Adipose tissue (tissue), 3 donors: ENCODE data around the gene PHF12. TPM values are rescaled to one million over a fixed set of nuclear protein-coding genes. Genes with fewer than 3 reads are reported as not detected.
"Not testable (repeated sequence)": the region's sequence is repeated elsewhere in the genome, so short reads cannot be mapped to it uniquely, and the experiment has no call there.

ENCODE experiments used
- H3K27ac ChIP-seq: one replicate; pipeline ENCODE4 v1.5.1; 2013; ENCODE audit warnings: low read depth, low read length
- WGBS, 3 donors: extraction: QIAGEN DNeasy Blood & Tissue Kit; methylation state at CpG; one replicate each; pipeline ENCODE4 v1.1.7; 2013; 5-methylcytosine and 5-hydroxymethylcytosine counted together
- polyA plus RNA-seq, 3 donors: library from polyadenylated mRNA; stranded (reverse); fragments of 200-250 nt; gene quantifications; one replicate each; pipeline ENCODE4 v1.2.3, GENCODE V29; 2013
- donor health status: healthy with polysubstance abuse.
- donor health status: Bipolar disorder and iron deficiency.
- donor health status: healthy.

PHF12 gene
- polyA plus RNA-seq, 3 donors: 13.5 to 17.2 (median 14.0) TPM

GRCh38 chr17:28879886-28880571 is 71.3 kb downstream of the PHF12 start:
- 71 to 85% (median 83%) methylated on average over 9 of the region's 9 CpGs for WGBS, 3 donors
- H3K27ac ChIP-seq: no peak overlapping the region

- no peak overlapping the region for H3K27ac ChIP-seq
- WGBS, 3 donors: 66 to 90% (median 79%) methylated on average over 4 of the region's 4 CpGs
These were observed 72.3 kb downstream of the PHF12 start for GRCh38 chr17:28878981-28879380.

- no peak overlapping the region for H3K27ac ChIP-seq
- 87 to 95% (median 87%) methylated on average over 2 of the region's 2 CpGs for WGBS, 3 donors
These were observed 73.0 kb downstream of the PHF12 start for GRCh38 chr17:28878158-28878910.

- H3K27ac ChIP-seq: not testable (repeated sequence)
- 91 to 94% (median 93%) methylated on average over 6 of the region's 6 CpGs for whole genome bisulfite sequencing, 3 donors
These were observed 74.1 kb downstream of the PHF12 start for GRCh38 chr17:28877150-28877711.

- H3K27ac ChIP-seq: no peak overlapping the region
- 48 to 69% (median 52%) methylated on average over 1 of the region's 1 CpG for WGBS, 3 donors
These were observed 75.3 kb downstream of the PHF12 start for GRCh38 chr17:28875848-28876550.

- H3K27ac ChIP-seq: no peak overlapping the region
- 79 to 94% (median 87%) methylated on average over 3 of the region's 3 CpGs for WGBS, 3 donors
These were observed 76.6 kb downstream of the PHF12 start for GRCh38 chr17:28874750-28875149.

- H3K27ac ChIP-seq: no peak overlapping the region
- 89 to 93% (median 91%) methylated on average over 7 of the region's 7 CpGs for WGBS, 3 donors
These were observed 77.5 kb downstream of the PHF12 start for GRCh38 chr17:28873839-28874238.

- 72 to 86% (median 72%) methylated on average over 6 of the region's 6 CpGs for WGBS, 3 donors
- H3K27ac ChIP-seq: no peak overlapping the region
These were observed 80.2 kb downstream of the PHF12 start for GRCh38 chr17:28871056-28871579.

- WGBS, 3 donors: 86 to 89% (median 86%) methylated on average over 7 of the region's 7 CpGs
These were observed 84.0 kb downstream of the PHF12 start for GRCh38 chr17:28867276-28867675.

GRCh38 chr17:28865946-28866752 is 85.2 kb downstream of the PHF12 start:
- H3K27ac ChIP-seq: no peak overlapping the region
- WGBS, 3 donors: 85 to 89% (median 88%) methylated on average over 13 of the region's 13 CpGs

More at GRCh38 chr17:28867276-28867675, 84.0 kb downstream of the PHF12 start:
- H3K27ac ChIP-seq: no peak overlapping the region

GRCh38 chr17:28864991-28865849 is 86.1 kb downstream of the PHF12 start:
- no peak overlapping the region for H3K27ac ChIP-seq
- WGBS, 3 donors: 74 to 83% (median 75%) methylated on average over 11 of the region's 11 CpGs

GRCh38 chr17:28863953-28864352 is 87.4 kb downstream of the PHF12 start:
- no peak overlapping the region for H3K27ac ChIP-seq
- 89 to 97% (median 93%) methylated on average over 1 of the region's 1 CpG for WGBS, 3 donors

- H3K27ac ChIP-seq: no peak overlapping the region
- 89 to 96% (median 90%) methylated on average over 3 of the region's 3 CpGs for WGBS, 3 donors
These were observed 88.8 kb downstream of the PHF12 start for GRCh38 chr17:28862561-28862960.

GRCh38 chr17:28861393-28862203 is 89.7 kb downstream of the PHF12 start:
- WGBS, 3 donors: 65 to 73% (median 68%) methylated on average over 8 of the region's 8 CpGs
- no peak overlapping the region for H3K27ac ChIP-seq

- no peak overlapping the region for H3K27ac ChIP-seq
- 83 to 94% (median 88%) methylated on average over 4 of the region's 4 CpGs for WGBS, 3 donors
These were observed 90.9 kb downstream of the PHF12 start for GRCh38 chr17:28860363-28860808.

GRCh38 chr17:28858801-28859355 is 92.4 kb downstream of the PHF12 start:
- no peak overlapping the region for H3K27ac ChIP-seq
- WGBS, 3 donors: 49 to 58% (median 50%) methylated on average over 2 of the region's 2 CpGs
